HepG2 (cell line): ENCODE results near the gene OR6F1. TPM values are rescaled to one million over a fixed set of nuclear protein-coding genes. Genes with fewer than 3 reads are reported as not detected.

Experiments used
- ATAC-seq: fragments of 200-7000 bp; cut with Tn5 transposase; 3 replicates; pipeline ENCODE4 v1.9.1; 2020; ENCODE audit warnings: mild to moderate bottlenecking, moderate library complexity
- BruUV-seq: library from RNA; stranded (reverse); fragments of 400-500 nt; replicated peaks from 2 replicates; lab custom pipeline; 2021; lab: Mats Ljungman, UMichigan
- CTCF ChIA-PET: fragments of 300-600 bp; formaldehyde crosslinking; extraction: SDS; loops from one replicate; lab custom pipeline; 2021; ENCODE audit warnings: low total read pairs, inconsistent platforms, low intra/inter-chr PET ratio; lab: Yijun Ruan, JAX
- POLR2A ChIA-PET: fragments of 350-600 bp; sonication (Branson Sonifier 250); formaldehyde crosslinking; loops from one replicate; lab custom pipeline; 2020; ENCODE audit warnings: antibody characterized with exemption, inconsistent platforms; lab: Yijun Ruan, JAX
- DNase-seq: peaks from one replicate; pipeline ENCODE4 v3.0.0-alpha.2; 2015; ENCODE audit warnings: low spot score
- FAIRE-seq: peaks from 3 replicates; lab custom pipeline; 2011; peaks lifted over from hg19 to GRCh38; lab: Jason Lieb, UNC
- H2AFZ ChIP-seq: one replicate; pipeline ENCODE4 v1.6.1; 2011; ENCODE audit warnings: low read length, inconsistent platforms
- H3K27ac ChIP-seq: fragments of 300-600 bp; 3 replicates; pipeline ENCODE4 v1.8.0; 2011; ENCODE audit warnings: mixed run types, mild to moderate bottlenecking, mixed read lengths, low read length, inconsistent platforms; ENCODE audit not compliant: insufficient read depth; ENCODE audit errors: extremely low read length
- H3K27me3 ChIP-seq, 2 experiments: fragments of 200-600 bp in 1 of 2; 2 replicates in 1 of 2; 3 replicates in 1 of 2; pipeline versions ENCODE4 v1.6.0 to v1.8.0; 2011; ENCODE audit warnings: low read length in 2 of 2, mild to moderate bottlenecking in 2 of 2, moderate library complexity in 2 of 2, inconsistent platforms in 1 of 2; ENCODE audit not compliant: insufficient read depth in 2 of 2, control insufficient read depth in 1 of 2
- H3K36me3 ChIP-seq, 2 experiments: fragments of 200-600 bp in 1 of 2; replicated peaks in 1 of 2; 2 replicates in 1 of 2; 3 replicates in 1 of 2; pipeline versions ENCODE4 v1.5.1 to v1.8.0; 2011; ENCODE audit warnings: low read length in 2 of 2, inconsistent platforms in 1 of 2; ENCODE audit not compliant: insufficient read depth in 2 of 2, control insufficient read depth in 1 of 2
- H3K4me1 ChIP-seq: 2 replicates; pipeline ENCODE4 v1.5.1; 2012; ENCODE audit warnings: low read length, inconsistent platforms; ENCODE audit not compliant: insufficient read depth
- H3K4me2 ChIP-seq: 2 replicates; pipeline ENCODE4 v1.6.0; 2011; ENCODE audit warnings: low read depth, low read length, inconsistent platforms
- H3K4me3 ChIP-seq, 3 experiments: fragments of 200-600 bp in 1 of 3; sonication (generic), shearing (Covaris generic) in 1 of 3; replicated peaks in 1 of 3; 2 replicates each; pipeline ENCODE4 v1.5.1; 2011 to 2016; ENCODE audit warnings: low read length in 3 of 3, inconsistent platforms in 2 of 3, low read depth in 2 of 3, mild to moderate bottlenecking in 2 of 3, control low read depth in 1 of 3, mixed read lengths in 1 of 3; ENCODE audit not compliant: insufficient read depth in 1 of 3
- H3K79me2 ChIP-seq: one replicate; pipeline ENCODE4 v1.6.1; 2011; ENCODE audit warnings: low read length, inconsistent platforms; ENCODE audit not compliant: insufficient read depth
- H3K9ac ChIP-seq: 2 replicates; pipeline ENCODE4 v1.6.0; 2011; ENCODE audit warnings: mild to moderate bottlenecking, low read depth, low read length, inconsistent platforms; ENCODE audit not compliant: insufficient read depth
- H3K9me3 ChIP-seq: 2 replicates; pipeline ENCODE4 v1.5.1; 2012; ENCODE audit warnings: mild to moderate bottlenecking, low read length
- H4K20me1 ChIP-seq: 2 replicates; pipeline ENCODE4 v1.6.0; 2011; ENCODE audit warnings: inconsistent platforms, mild to moderate bottlenecking, low read length, moderate library complexity; ENCODE audit not compliant: insufficient read depth
- ARID2 ChIP-seq: sonication (generic); formaldehyde crosslinking; IDR thresholded peaks from 2 replicates; pipeline ENCODE4 v1.8.1; 2022; ENCODE audit warnings: mild to moderate bottlenecking, missing genetic modification reagents, borderline replicate concordance
- HIVEP1 ChIP-seq: sonication (generic); formaldehyde crosslinking; IDR thresholded peaks from 2 replicates; pipeline ENCODE4 v1.4.0; 2020; ENCODE audit warnings: mild to moderate bottlenecking, missing genetic modification reagents
- HOXA3 ChIP-seq: sonication (generic); formaldehyde crosslinking; IDR thresholded peaks from 2 replicates; pipeline ENCODE4 v1.5.0; 2020; ENCODE audit warnings: missing genetic modification reagents
- MBD4 ChIP-seq: IDR thresholded peaks from 2 replicates; pipeline ENCODE4 v1.6.1; 2012; ENCODE audit warnings: low read length, inconsistent platforms, borderline replicate concordance
- NFKB2 ChIP-seq: sonication (generic); formaldehyde crosslinking; IDR thresholded peaks from 2 replicates; pipeline ENCODE4 v1.4.0; 2020; ENCODE audit warnings: missing genetic modification reagents, borderline replicate concordance
- RARA ChIP-seq: IDR thresholded peaks from 2 replicates; pipeline ENCODE4 v1.6.1; 2016; ENCODE audit warnings: missing genetic modification reagents, missing compliant biosample characterization
- SMC3 ChIP-seq: IDR thresholded peaks from 2 replicates; pipeline ENCODE4 v1.6.1; 2011; ENCODE audit warnings: low read length, improper control_type of control experiment
- TAF1 ChIP-seq: sonication (generic); formaldehyde crosslinking; IDR thresholded peaks from 2 replicates; pipeline ENCODE4 v1.4.0; 2020; ENCODE audit warnings: missing genetic modification reagents
- YEATS2 ChIP-seq: sonication (generic); formaldehyde crosslinking; IDR thresholded peaks from 2 replicates; pipeline ENCODE4 v1.4.0; 2020; ENCODE audit warnings: missing genetic modification reagents, borderline replicate concordance
- ZNF331 ChIP-seq: sonication (generic); formaldehyde crosslinking; IDR thresholded peaks from 2 replicates; pipeline ENCODE4 v1.4.0; 2020; ENCODE audit warnings: missing genetic modification reagents
- ZNF33A ChIP-seq: sonication (generic); formaldehyde crosslinking; IDR thresholded peaks from 2 replicates; pipeline ENCODE4 v1.5.1; 2020; ENCODE audit warnings: missing genetic modification reagents, mild to moderate bottlenecking, moderate library complexity, borderline replicate concordance
- ZNF510 ChIP-seq: sonication (generic); formaldehyde crosslinking; IDR thresholded peaks from 2 replicates; pipeline ENCODE4 v1.4.0; 2020; ENCODE audit warnings: low read depth, mild to moderate bottlenecking, missing genetic modification reagents
- ZNF558 ChIP-seq: sonication (generic); formaldehyde crosslinking; IDR thresholded peaks from 2 replicates; pipeline ENCODE4 v1.9.0; 2022; ENCODE audit warnings: mild to moderate bottlenecking, missing genetic modification reagents, borderline replicate concordance
- ZNF773 ChIP-seq: sonication (generic); formaldehyde crosslinking; IDR thresholded peaks from 2 replicates; pipeline ENCODE4 v1.4.0; 2020; ENCODE audit warnings: missing genetic modification reagents, borderline replicate concordance
- ZNF83 ChIP-seq: sonication (generic); formaldehyde crosslinking; IDR thresholded peaks from 2 replicates; pipeline ENCODE4 v1.4.0; 2020; ENCODE audit warnings: missing genetic modification reagents, mild to moderate bottlenecking, borderline replicate concordance
- WGBS: methylation state at CpG from one replicate; pipeline ENCODE4 v1.1.6; 2017; ENCODE audit warnings: low lambda C conversion rate; 5-methylcytosine and 5-hydroxymethylcytosine counted together
- in situ Hi-C: cut with HindIII; loops from 2 replicates; pipeline ENCODE4 v1.10.0; 2017; ENCODE audit warnings: low pct_unique_long_range_greater_than_20kb; ENCODE audit not compliant: extremely low pct_ligation_motif_present
- intact Hi-C: fragments of 100-400 bp; cut with micrococcal nuclease; formaldehyde crosslinking; loops from one replicate; pipeline ENCODE4 v1.10.0; 2022; ENCODE audit not compliant: unreplicated experiment
- polyA plus RNA-seq, 8 experiments: library from polyadenylated mRNA; depleted of rRNA in 3 of 8; stranded (reverse) in 7 of 8; unstranded in 1 of 8; fragments of >200 nt; fragmentation: Illumina TruSeq in 4 of 8; extraction: Trizol in 4 of 8; gene quantifications; 2 replicates each; pipeline versions ENCODE4 v1.2.1 to v1.2.3, GENCODE V29; 2011 to 2016; ENCODE audit warnings: low read depth in 4 of 8, missing spikeins in 1 of 8, mixed read lengths in 1 of 8; ENCODE audit not compliant: insufficient read depth in 1 of 8
- total RNA-seq, 5 experiments: library from RNA; depleted of rRNA; stranded (reverse); fragments of >200 nt; fragmentation: Illumina TruSeq; extraction: Trizol; gene quantifications; 2 replicates each; pipeline ENCODE4 v1.2.3, GENCODE V29; 2016; ENCODE audit warnings: low read depth in 1 of 5
- TF ChIP-seq, protein P1 (sequence below): sonication (generic); formaldehyde crosslinking; IDR thresholded peaks from 2 replicates; pipeline ENCODE4 v1.4.0; 2020; ENCODE audit warnings: missing genetic modification reagents, low read depth, mild to moderate bottlenecking, borderline replicate concordance
- TF ChIP-seq, protein P2 (sequence below): sonication (generic); formaldehyde crosslinking; IDR thresholded peaks from 2 replicates; pipeline ENCODE4 v1.4.0; 2020; ENCODE audit warnings: missing genetic modification reagents
- TF ChIP-seq, protein P3 (sequence below): sonication (generic); formaldehyde crosslinking; IDR thresholded peaks from 2 replicates; pipeline ENCODE4 v1.5.1; 2020; ENCODE audit warnings: mild to moderate bottlenecking, missing genetic modification reagents, borderline replicate concordance
- TF ChIP-seq, protein P4 (sequence below): sonication (generic); formaldehyde crosslinking; IDR thresholded peaks from 2 replicates; pipeline ENCODE4 v1.8.1; 2023; ENCODE audit warnings: mild to moderate bottlenecking, missing genetic modification reagents

OR6F1 gene
- total and polyA plus RNA-seq, 2 of the 13 experiments (the other 11 are each of a cell fraction or from before 2014, with no cell fraction given) = not detected

DNA sequence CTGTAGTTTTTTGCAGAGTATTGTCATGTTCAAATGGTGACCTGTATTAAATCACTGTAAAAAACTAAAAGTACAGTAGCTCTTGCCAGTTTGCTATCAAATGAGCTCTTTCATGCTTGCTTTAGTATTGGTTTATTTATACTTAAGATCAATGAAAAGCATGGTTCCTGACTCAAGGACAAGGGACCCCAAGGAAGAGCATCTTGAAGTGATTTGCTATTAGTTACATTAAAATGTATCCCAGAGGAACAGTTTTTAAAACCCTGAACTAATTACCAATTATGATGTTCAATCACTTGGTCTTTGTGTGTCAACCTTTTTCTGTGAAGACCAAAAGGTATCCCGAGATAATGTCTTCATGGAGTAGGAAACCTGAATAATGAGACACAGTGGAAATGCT is 36.8 kb downstream of the OR6F1 start, which contains the start of gene OR13G1:
Gene OR13G1 (minus strand): TSS at position 101 of the 400 bp plus-strand sequence. CDS start 6,698 bp downstream, outside the sequence.
- intact Hi-C loops = no loop called here
- ChIA-PET CTCF (no interaction called here), POLR2A (no interaction called here)
- Histone ChIP-seq H3K79me2 (no peaks in the 10 kb centered on the region), H3K4me2 (no peak within 1 kb of the TSS), H3K9ac (no peak within 1 kb of the TSS), H2AFZ (no peak within 1 kb of the TSS), H4K20me1 (no peaks in the 10 kb centered on the region), H3K27me3 (no peaks in the 10 kb centered on the region), H3K27ac (no peak within 1 kb of the TSS), H3K4me1 (no peaks in the 10 kb centered on the region), H3K36me3 (no peaks in the 10 kb centered on the region), H3K4me3 (no peak within 1 kb of the TSS), H3K9me3 (peaks cover 9% of the 10 kb centered on the region)
- no TSS peak for BruUV-seq
- in situ Hi-C loops = no loop called here
- WGBS = 0% methylated on average over 1 of the region's 1 CpG
- FAIRE-seq (no peak), DNase-seq (no peak), ATAC-seq (no peak)
- no peak for TF ChIP-seq ZNF331
- TF ChIP-seq ARID2 (CRISPR knock-in tag) = no peak
- TF ChIP-seq SMC3 = no peak
- TF ChIP-seq, protein P1, sequence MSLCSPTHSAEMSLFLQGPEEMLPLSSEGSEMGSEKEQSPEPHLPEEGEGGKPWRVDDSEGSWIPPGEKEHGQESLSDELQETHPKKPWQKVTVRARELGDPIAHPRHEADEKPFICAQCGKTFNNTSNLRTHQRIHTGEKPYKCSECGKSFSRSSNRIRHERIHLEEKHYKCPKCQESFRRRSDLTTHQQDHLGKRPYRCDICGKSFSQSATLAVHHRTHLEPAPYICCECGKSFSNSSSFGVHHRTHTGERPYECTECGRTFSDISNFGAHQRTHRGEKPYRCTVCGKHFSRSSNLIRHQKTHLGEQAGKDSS (CRISPR knock-in tag) = no peak
- no peak for TF ChIP-seq YEATS2 (CRISPR knock-in tag)
- TF ChIP-seq ZNF33A = no peak
- no peak for TF ChIP-seq NFKB2 (CRISPR knock-in tag)
- TF ChIP-seq ZNF773 = no peak
- no peak for TF ChIP-seq MBD4
- TF ChIP-seq, protein P2, sequence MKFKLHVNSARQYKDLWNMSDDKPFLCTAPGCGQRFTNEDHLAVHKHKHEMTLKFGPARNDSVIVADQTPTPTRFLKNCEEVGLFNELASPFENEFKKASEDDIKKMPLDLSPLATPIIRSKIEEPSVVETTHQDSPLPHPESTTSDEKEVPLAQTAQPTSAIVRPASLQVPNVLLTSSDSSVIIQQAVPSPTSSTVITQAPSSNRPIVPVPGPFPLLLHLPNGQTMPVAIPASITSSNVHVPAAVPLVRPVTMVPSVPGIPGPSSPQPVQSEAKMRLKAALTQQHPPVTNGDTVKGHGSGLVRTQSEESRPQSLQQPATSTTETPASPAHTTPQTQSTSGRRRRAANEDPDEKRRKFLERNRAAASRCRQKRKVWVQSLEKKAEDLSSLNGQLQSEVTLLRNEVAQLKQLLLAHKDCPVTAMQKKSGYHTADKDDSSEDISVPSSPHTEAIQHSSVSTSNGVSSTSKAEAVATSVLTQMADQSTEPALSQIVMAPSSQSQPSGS (CRISPR knock-in tag) = no peak
- no peak for TF ChIP-seq HIVEP1
- no peak for TF ChIP-seq TAF1
- TF ChIP-seq ZNF510 = no peak
- TF ChIP-seq, protein P3, sequence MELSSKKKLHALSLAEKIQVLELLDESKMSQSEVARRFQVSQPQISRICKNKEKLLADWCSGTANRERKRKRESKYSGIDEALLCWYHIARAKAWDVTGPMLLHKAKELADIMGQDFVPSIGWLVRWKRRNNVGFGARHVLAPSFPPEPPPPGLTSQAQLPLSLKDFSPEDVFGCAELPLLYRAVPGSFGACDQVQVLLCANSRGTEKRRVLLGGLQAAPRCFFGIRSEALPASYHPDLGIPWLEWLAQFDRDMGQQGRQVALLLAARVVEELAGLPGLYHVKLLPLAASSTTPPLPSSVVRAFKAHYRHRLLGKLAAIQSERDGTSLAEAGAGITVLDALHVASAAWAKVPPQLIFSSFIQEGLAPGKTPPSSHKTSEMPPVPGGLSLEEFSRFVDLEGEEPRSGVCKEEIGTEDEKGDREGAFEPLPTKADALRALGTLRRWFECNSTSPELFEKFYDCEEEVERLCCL (CRISPR knock-in tag) = no peak
- no peak for TF ChIP-seq ZNF558 (CRISPR knock-in tag)
- TF ChIP-seq HOXA3 (CRISPR knock-in tag) = no peak
- TF ChIP-seq, protein P4, sequence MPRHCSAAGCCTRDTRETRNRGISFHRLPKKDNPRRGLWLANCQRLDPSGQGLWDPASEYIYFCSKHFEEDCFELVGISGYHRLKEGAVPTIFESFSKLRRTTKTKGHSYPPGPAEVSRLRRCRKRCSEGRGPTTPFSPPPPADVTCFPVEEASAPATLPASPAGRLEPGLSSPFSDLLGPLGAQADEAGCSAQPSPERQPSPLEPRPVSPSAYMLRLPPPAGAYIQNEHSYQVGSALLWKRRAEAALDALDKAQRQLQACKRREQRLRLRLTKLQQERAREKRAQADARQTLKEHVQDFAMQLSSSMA (CRISPR knock-in tag) = no peak
- no peak for TF ChIP-seq RARA (CRISPR knock-in tag)
- TF ChIP-seq ZNF83 (CRISPR knock-in tag) = no peak
